Posterior vena cava (tissue), 2 donors: ENCODE data around the gene ASB13. TPM values are rescaled to one million over a fixed set of nuclear protein-coding genes. Genes with fewer than 3 reads are reported as not detected.

Experiments
- DNase-seq: peaks from one replicate; pipeline ENCODE4 v3.0.0-alpha.2; 2020; ENCODE audit warnings: low spot score
- intact Hi-C, 2 donors: fragments of 100-400 bp; cut with DNase I; formaldehyde crosslinking; loops; one replicate each; pipeline versions ENCODE4 v1.14.1 to v1.14.2; 2022 to 2023
- long read RNA-seq, 2 donors: library from polyadenylated mRNA; unstranded; transcript quantifications; one replicate each; pipeline ENCODE4 v2.0.0, GENCODE V29; 2020 to 2021
- total RNA-seq, 2 donors: library from RNA; stranded (reverse); fragmentation: NEBNext Ultra II Directional; extraction: Animal tissue kit (Norgen Biotek cat#: 25700); gene quantifications; one replicate each; pipeline ENCODE4 v1.2.1, GENCODE V29; 2021
- donor health status: DM: yes; HTN: yes; CAD: no.
- donor health status: DM: yes; HTN: yes; CAD: no.

The ASB13 gene
- total RNA-seq = 10 to 100 TPM; 19.7 to 21.6 TPM
- long read RNA-seq, donor 1, transcript ASB13-201 (6 exons, 2,699 nt) = major isoform, 13 of 17 reads
- long read RNA-seq, donor 1, partial matches to known transcripts = 2 of 17 reads
- long read RNA-seq, donor 1, other reads (novel, unspliced or antisense) = 2 of 17 reads
- long read RNA-seq, donor 2, transcript ASB13-201 (6 exons, 2,699 nt) = major isoform, 41 of 55 reads
- long read RNA-seq, donor 2, partial matches to known transcripts = 3 of 55 reads
- long read RNA-seq, donor 2, other reads (novel, unspliced or antisense) = 9 of 55 reads

GRCh38 chr10:5666008-5666840 lies at the start of gene ASB13:
TSS of gene ASB13 (minus strand) at chr10:5666595. CDS start at chr10:5666551, 44 bp downstream.
- intact Hi-C loops = no loop called here
- peak; percentile 92 for DNase-seq

GRCh38 chr10:5711642-5712041 lies 45.2 kb upstream of the ASB13 start:
- intact Hi-C loops = no loop called here

GRCh38 chr10:5710859-5711258 lies 44.5 kb upstream of the ASB13 start:
- DNase-seq = no peak
- intact Hi-C loops = no loop called here

More at GRCh38 chr10:5711642-5712041, 45.2 kb upstream of the ASB13 start:
- DNase-seq = no peak

- no peak for DNase-seq
- intact Hi-C loops = no loop called here
Observed at GRCh38 chr10:5709865-5710264, 43.5 kb upstream of the ASB13 start.

DNA sequence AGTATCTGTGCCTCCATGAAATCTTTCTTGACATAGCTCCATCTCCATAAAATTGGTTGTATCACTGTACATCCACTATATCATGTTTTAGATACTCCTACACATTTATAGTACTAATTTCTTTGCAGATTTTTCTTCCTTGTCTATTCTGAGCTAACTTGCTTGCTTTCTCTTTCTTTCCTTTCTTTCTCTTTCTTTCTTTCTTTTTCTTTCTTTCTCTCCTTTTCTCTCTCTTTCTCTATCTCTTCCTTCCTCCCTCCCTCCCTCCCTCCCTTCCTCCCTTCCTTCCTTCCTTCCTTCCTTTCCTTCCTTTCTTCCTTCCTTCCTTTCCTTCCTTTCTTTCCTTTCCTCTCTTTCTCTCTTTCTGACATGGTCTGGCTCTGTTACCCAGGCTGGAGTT lies 42.0 kb upstream of the ASB13 start:
- no peak for DNase-seq
- intact Hi-C loops = no loop called here

- intact Hi-C loops = no loop called here
- DNase-seq = no peak
Observed at GRCh38 chr10:5698062-5698461, 31.7 kb upstream of the ASB13 start.

GRCh38 chr10:5697342-5697741 lies 30.9 kb upstream of the ASB13 start:
- intact Hi-C loops = no loop called here
- DNase-seq = no peak

DNA sequence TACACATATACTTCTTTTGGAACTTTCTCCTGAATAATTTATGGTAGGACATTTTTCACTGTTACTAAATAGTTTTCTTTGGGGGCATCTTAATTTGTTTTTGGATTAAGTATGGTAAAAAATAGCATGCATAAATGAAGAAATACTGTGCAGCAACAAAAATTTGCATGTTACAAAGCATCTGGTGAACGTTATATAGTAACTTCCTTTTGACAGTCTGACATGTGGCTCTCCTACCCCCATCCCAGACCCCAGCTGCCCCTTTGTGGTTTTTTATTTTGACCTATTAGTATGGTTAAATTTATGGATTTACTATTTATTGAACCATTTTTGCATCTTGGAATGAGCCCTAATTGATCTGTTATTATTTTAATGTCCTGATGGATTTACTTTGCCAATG lies 28.2 kb upstream of the ASB13 start:
- intact Hi-C loops = no loop called here

GRCh38 chr10:5692461-5693358 lies 26.3 kb upstream of the ASB13 start:
- intact Hi-C loops = no loop called here
- DNase-seq = peak; percentile 81

More for the DNA sequence above, 28.2 kb upstream of the ASB13 start:
- DNase-seq = no peak

DNA sequence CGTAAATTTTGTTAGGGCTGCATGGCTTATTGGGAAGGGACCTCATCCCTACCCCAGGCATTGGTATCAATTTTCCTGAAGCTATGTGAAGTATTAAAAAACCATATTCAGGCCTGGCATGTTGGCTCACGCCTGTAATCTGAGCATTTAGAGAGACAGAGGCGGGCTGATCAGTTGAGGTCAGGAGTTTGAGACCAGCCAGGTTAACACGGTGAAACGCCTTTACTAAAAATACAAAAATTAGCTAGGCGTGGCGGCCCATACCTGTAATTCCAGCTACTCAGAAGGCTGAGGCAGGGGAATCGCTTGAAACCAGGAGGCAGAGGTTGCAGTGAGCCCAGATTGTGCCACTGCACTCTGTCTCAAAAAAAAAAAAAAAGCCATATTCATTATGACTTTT lies 25.4 kb upstream of the ASB13 start:
- no peak for DNase-seq
- intact Hi-C loops = no loop called here

DNA sequence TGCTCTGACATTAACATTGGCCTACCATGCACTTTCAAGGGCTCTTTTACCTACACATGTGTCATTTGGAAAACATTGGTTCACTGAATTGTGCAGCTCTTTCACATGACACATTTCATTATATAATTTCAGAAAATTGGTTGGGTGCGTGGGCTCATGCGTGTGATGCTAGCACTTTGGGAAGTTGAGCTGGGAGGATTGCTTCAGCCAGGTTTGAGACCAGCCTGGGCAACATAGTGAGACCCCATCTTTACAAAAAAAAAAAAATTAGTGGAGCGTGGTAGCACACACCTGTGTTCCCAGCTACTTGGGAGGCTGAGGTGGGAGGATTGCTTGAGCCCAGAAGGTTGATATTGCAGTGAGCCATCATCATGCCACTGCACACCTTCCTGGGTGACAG lies 22.2 kb upstream of the ASB13 start:
- no peak for DNase-seq
- intact Hi-C loops = loop anchor here in 1 of 2 donors (5.0 kb wide), 1 partner anchor 241 kb away; no protein-coding TSS in a partner anchor

DNA sequence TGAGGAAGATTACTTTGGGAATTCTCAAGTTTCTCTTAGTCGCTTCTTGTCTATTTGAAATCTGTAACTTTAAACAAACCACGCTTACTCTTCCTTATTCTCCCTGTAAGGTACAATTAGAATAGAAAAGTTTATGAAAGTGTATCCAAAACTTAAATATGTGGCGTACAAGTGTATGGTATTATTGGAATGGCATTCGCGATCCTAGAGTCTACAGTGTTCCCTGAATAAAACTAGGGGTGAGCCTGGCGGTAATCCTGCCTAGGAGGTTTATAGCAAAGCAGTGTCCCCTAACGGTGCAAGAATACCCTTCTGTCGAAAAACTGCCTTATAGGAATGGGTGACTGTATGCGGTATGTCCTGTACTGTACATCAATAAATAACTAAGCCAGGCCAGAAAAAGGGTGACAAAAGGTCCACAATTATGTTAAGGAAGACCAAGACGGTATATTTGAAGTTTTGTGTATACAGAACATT lies 19.4 kb upstream of the ASB13 start:
- intact Hi-C loops = loop anchor here in 1 of 2 donors (5.0 kb wide), 1 partner anchor 239 kb away; no protein-coding TSS in a partner anchor
- DNase-seq = no peak

DNA sequence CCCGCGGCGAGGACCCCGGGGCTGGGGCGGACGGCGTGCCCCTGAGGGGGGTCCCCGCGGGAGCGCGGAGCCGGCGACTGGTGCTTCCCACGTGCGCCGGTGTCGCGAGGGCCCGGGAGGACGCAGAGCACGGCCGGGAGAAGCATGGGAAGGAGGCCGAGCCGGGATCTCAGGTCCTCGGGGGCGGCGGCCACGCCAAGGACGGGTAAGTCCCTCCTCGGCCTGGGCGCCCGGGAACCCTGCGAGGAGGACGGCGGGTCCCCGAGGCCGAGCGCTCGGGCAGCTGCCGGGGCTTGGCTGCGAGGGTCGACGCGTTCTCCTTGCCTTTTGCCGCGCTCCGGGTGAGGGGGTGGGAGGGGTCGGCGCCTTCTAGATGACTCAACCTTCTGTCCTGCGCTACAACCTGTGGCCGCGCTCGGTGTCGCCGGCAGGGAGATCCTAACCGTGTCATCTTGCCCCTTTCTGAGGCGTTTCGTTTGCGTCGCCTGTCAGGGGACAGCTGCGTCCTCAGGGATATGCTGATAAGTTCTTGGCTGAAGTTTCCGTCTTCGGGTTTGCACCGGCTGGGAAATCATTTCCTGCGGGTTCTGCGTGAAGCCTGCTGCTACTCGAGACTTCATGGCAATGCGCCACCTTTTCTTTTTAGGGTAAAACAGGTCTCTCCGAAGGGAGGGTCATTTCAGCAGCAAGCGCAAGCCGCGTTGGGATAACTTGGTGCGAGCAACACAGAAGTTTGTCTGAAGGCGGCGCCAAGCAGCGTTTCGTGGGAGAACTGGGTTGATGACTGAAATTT lies 18.8 kb upstream of the ASB13 start:
- peak; percentile 91 for DNase-seq
- intact Hi-C loops = loop anchor here in 1 of 2 donors (5.0 kb wide), 1 partner anchor 238 kb away; no protein-coding TSS in a partner anchor

- intact Hi-C loops = no loop called here
- DNase-seq = peak; percentile 99
Observed at GRCh38 chr10:5684318-5684970, 18.0 kb upstream of the ASB13 start, which contains the start of gene TASOR2. TSS of gene TASOR2 (plus strand) at chr10:5684838. CDS start at chr10:5720643, 35,805 bp downstream.

DNA sequence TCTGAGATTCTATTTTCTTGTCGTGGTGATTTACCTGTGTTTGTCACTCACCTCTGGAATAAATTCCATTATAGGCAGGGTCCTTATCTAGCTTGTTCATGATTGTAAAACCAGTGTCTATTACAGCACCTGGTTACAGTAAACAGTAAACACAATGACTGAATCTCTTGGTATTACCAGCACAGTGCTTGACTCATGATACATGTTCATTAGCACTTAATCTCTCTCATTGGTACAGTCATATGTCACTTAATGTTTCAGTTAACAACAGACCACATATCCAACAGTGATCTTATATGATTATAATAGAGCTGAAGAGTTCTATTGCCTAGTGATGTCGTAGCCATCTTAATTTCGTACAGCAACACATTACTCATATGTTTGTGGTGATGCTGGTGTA lies 16.7 kb upstream of the ASB13 start:
- DNase-seq = no peak
- intact Hi-C loops = no loop called here

DNA sequence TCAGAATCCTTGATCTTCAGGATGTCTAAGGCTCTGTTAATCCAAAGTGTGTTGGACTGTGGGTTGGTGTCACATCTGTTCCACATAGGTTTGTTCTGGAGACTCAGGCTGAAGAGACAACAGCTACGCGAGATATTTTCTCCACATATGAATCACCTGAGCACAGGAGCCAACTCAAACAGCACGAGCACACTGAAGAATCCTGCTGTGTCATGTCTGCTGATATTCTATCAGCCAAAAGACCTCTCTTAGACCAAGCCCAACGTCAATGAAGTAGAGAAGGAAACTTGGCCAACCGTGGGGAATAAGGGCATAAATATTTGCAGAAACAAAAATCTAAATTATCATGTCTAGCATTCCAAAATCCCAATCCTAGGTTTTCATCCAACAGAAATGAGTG lies 15.5 kb upstream of the ASB13 start:
- intact Hi-C loops = no loop called here
- DNase-seq = no peak

GRCh38 chr10:5679606-5680005 lies 13.2 kb upstream of the ASB13 start:
- no peak for DNase-seq
- intact Hi-C loops = no loop called here

GRCh38 chr10:5679037-5679435 lies 12.6 kb upstream of the ASB13 start:
- intact Hi-C loops = no loop called here
- no peak for DNase-seq
